Stimulated activated CD4-positive, alpha-beta T cell treated with anti-CD3 and anti-CD28 coated beads, Interleukin-1b, Interleukin-23, amount 100 ng/mL, for 24 hours (primary cell): ENCODE measurements around the gene SLF1.
A peak's percentile ranks its signal among the peaks of the same experiment; 100 is the strongest.
"Not testable (repeated sequence)": the region's sequence is repeated elsewhere in the genome, so short reads cannot be mapped to it uniquely, and the experiment has no call there.

Source experiments
- DNase-seq, 4 experiments: peaks; one replicate each; pipeline ENCODE4 v3.0.0-alpha.2; 2020; ENCODE audit warnings: low read depth in 4 of 4, low spot score in 1 of 4

Gene SLF1

DNA sequence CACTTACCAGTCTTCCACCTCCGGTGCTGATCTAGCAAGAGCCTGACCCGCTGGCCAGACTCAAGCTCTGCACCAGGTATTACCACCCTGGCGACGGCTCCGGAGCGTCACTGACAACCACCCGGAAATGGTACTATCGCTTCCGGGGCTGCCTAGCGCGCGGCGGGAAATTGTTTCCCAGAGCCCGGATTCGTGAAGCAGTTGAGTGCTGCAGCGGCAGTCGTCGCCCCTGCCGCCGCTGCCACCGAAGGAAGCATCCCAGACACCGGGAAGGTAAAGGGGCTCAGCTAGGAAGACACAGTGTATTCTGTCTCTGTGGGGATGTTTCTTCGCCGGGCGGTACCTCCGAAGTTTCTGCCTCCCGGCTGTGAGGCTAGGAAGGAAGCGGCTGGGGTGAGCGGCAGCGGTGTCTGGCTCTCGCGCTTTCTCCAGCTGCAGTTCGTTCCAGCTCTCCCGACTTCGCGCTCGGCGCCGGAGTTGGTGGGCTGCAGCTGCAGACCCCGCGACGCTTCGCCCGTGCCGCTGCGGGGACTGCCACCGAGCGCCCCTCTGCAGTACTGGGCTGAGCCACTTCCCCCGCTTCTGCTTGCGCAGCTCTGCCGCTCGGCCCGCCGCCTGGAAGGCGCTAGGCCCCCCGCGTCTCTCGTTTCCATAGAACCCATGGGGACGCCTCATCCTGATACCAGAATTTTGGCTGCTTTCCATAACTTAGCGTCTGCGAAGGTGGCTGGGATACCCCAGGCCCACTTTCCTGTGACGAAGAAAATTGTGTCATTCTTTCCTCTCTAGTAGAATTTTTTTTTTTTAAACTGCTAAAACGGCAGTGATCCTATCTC, at the start of gene SLF1, which contains the start of gene KIAA0825:
Gene SLF1, plus strand, starts transcription at position 177 of the 836 bp plus-strand sequence. CDS start 10,142 bp downstream, outside the sequence.
Gene KIAA0825, minus strand, starts transcription at position 112 of the 836 bp plus-strand sequence. CDS start 81,478 bp downstream, outside the sequence.
- peak; percentile 69 to 79 (median 76) for DNase-seq

DNA sequence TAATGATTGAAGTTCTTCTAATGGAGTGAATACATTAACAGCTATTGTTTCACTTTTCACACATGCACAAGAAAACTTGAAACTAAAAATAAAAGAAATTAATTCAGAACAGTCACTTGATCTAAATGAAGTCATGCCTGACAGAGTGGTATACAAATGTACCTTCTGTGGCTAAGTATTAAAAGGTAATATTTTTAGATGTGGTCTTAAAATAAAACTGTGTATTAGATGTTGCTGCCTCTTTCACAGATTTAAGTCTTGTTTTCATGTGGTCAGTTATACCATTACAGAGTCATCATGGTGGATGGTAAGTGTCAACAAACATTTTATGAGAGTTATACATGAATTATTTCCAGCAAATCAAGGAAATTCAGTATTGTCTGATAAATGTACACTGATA, 47.1 kb upstream of the SLF1 start:
- DNase-seq: no peak

DNA sequence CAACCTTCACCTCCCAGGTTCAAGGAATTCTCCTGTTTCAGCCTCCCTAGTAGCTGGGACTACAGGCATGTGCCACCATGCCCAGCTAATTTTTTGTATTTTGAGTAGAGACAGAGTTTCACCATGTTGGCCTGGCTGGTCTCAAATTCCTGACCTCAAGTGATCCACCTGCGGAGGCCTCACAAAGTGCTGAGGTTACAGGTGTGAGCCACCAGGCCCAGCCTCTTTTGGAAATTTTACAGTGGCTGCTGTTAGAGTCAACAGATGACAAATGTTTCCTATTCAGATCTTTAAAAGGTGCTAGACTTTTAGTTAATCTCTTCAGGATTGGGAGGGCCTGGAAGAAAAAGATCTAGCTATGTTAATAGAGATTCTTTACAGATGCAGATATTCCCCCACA, 45.1 kb upstream of the SLF1 start:
- not testable (repeated sequence) for DNase-seq

DNA sequence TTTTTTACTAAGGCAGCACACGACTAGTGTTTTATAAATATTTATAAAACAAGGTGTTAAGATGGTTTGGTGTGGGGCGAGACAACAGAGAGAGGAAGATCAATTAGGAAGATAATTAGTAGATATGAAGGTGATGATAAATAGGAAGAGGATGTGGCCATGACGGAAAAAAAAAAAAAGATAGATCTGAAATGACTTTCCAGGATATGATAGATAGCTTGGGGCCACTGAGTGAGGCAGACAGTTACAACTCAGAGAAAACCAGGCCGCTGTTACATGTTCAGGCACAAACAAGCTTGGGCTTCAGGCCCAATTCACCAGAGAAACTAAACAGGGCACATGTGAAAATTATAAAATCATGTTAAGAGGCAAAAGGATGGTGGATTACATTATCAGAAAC, 43.3 kb upstream of the SLF1 start:
- no peak for DNase-seq

DNA sequence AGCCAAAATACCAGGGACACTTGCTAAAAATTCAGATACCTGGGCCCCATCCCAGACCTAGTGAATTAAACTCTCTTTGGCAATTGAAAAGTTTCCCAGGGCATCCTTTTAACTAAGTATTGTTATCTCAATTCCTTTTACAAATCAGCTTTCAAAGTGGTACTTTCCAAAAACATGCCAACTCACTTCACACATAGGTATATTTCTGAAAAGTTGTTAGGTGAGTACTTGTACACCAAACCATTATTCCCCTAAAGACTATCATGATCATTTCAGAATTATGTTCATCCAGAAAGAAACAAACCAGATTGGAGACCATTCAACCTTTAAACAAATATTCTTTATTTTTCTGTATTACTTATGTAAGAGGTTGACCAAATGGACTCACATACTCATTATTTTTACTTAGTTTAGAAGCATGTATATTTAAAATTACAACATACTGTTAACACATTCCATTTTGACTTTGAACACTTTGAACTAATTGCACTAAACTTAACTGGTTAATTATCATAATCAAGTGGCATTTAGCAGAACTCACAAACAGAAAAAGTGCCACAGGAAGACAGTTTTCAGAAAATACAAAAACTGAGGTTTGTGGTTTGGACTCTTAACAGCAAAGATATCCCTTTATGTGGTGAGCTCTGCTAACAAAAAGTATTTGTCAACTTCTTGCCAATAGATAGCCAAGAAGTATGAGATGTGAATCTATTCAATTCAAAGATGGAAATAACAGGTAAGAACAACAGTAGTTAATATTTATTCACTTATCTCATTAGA, 40.8 kb upstream of the SLF1 start:
- DNase-seq: no peak

DNA sequence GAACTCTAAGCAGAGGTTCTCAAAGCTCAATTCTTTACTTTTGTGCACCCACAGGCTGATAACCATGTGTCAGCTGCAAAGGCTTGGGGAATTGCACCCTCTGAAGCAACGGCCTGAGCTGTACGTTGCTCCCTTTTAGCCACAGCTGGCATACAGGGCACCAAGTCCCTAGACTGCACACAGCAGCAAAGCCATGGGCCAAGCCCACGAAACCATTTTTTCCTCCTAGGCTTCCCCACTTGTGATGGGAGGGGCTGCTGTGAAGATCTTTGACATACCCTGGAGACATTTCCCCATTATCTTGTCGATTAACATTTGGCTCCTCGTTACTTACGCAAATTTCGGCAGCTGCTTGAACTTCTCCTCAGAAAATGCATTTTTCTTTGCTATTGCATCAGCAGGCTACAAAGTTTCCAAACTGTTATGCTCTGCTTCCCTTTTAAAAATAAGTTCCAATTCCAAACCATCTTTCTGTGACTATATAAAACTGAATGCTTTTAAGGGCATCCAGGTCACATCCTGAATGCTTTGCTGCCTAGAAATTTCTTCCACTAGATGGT, 23.1 kb upstream of the SLF1 start:
- no peak for DNase-seq

DNA sequence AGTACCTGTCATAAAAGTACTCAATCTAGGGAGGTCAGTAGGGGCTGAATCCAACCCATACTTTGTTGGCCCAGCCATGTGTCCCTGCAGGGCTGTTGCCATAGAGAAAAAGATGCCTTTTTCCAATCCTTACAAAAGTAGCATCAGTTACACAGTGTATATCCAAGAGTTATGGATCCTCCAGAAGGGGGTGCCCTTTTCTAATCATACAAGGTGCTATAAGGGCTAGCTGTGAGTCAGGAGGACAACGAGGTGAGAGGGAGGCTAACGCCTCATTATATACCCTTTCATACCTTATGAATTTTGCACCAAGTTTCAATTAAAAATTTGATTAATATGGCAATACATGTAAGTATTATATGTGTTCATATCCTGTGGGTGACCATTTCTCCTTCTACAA, 4.9 kb upstream of the SLF1 start:
- no peak for DNase-seq

DNA sequence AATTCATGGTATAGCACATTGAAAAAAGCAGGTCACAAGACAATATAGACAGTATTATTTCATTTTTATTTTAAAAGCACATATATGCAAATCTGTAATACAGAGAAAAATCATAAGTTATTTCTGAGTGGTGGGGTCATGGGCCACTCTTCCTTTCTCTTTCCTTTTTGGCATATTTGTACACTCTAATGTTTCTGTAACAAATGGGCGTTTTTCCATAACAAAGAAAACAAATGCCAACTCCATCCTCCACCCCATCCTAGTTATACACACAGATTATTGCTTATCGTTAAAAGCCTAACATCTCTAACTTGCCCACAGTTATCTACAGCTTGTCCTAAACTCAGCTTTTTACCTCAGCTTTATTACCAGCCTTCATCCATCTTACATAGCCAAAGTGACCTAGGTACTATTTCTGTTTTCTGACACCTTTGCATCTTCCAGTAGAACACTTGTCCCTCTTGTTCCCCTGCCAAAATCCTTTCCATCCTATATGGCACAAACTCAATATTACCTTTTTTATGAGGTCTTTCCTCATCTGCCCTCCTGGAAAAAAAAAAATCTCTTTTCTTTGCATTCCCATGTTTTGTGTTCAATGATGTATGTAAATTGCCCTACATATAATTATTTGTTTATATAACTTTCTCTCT, 4.2 kb upstream of the SLF1 start:
- no peak for DNase-seq

DNA sequence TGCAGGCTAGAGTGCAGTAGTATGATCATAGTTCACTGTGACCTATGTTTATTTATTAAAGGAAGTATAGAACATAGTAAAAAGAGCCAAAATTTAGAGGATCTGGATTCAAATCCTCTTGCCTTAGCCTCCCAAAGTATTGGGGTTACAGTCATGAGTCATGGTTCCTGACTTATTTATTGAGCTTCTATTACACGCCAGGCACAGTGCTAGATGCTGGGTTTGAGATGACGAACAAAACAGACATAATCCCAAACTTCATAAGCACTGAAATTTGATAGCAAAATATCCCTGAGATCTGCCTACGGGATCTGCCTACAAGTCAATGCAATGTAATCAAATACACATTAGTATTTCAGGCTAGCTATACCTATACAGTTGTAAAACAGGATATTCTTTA, 2.6 kb upstream of the SLF1 start:
- no peak for DNase-seq

DNA sequence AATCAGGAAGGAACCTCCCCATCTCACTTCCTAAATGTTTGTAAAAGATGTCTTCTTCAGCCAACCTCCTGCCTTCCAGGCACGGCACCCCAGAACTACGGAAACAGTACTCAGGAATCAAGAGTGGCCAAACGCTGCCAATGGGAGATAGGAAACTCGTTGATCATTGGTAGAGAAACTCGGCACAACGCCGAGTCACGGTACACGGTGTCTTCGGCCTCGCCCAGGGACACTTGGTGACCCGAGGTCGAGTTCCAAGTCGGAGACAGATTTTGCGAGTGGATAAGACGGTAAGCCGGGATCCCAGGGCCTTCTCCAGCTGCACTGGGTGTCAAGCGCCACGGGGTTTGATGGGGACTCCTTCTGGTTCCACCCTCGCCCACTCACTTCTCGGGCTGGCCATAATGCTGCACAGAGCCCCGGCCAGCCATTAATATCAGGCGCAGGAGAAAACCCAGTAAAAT, 408 bp upstream of the SLF1 start:
- DNase-seq: peak in 1 of 4 experiments; percentile 9

DNA sequence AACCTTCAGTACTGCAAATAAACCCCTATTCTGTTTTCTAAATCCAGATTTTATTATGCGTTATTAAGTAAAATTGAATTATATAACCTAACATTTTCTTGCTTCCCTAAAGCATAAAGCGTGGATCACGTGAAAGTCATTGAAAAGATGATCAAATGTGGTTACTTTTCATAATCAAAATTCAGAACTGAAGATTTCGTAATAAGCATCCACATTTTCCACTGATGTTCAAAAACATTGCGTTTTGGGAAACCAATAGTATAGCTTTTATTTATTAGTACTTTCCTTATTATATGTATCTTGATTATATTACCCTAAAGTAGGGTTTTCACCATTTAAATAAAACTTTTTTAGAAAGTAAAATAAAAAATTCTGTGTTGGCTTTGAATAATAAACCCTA, 1.8 kb downstream of the SLF1 start:
- DNase-seq: no peak

DNA sequence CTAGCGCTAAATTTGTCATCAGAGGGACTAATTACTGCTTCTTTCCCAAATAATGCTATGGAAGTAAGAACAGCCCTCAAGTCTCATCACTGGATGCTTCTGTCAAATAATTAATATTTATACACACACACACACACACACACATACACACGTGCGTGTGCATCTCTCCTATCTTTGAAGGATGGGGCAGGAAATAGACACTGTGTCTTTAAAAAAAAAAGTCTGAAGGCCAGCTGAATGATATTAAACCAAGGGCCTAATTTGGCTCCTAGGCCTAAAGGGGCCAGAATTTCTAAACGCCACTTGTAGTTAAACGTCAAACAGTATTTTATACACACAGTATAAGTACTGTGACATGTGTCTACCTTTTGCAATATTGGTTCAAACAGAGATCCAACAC, 3.3 kb downstream of the SLF1 start:
- DNase-seq: no peak

DNA sequence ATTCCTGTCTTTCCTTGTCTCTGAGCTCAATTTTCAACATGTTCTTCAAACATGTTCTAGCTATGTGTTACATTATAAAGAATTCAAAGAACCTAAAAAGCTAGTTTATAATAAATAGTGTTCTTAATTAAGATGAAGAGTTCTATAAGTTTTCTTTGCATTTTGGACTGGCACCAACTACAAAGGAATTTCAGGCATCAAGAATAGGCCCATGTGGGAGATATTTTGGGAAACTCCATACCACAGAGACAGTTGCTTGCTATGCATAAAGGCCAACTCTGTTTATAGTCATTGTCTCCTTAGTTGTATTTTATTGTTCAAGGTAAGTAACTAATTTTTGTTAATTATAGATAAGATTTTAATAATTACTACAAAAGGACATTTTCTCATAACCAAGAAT, 4.5 kb downstream of the SLF1 start:
- no peak for DNase-seq

DNA sequence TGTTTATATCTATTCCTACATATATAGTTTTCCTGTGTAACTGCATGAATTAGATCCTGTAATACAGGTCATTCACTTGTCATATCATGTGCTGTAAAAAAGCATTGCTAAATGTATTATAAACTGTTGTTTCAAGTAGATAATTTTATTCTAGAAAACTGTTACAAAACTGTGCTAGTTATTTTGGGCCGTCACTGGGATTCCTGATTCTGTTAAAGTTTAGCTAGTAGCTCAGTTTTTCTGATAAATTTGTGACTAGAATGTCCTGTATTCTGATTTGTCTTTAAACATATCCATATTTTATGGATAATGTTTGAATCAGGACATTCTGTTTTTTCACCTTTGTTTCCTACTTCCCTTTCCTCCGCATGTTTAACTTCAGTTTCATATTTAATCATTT, 5.4 kb downstream of the SLF1 start:
- no peak for DNase-seq

DNA sequence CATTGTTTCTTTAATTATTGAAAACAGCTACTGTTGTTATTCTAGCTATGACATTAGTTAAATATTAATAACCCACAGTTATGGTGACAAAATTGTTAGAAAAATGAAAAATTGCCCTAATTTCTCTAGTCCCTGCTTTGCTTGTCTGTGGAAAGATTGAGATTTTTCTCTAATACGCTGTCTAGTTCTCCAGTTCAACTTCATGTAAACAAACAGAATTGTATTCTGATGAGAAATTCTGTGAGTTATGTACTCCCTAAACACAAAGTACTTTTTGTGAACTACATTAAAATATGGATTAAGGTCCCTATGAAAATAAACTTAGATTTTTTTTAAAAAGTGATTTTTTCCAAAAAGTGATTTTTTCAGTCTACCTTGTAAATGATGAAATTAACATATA, 8.7 kb downstream of the SLF1 start:
- DNase-seq: no peak

DNA sequence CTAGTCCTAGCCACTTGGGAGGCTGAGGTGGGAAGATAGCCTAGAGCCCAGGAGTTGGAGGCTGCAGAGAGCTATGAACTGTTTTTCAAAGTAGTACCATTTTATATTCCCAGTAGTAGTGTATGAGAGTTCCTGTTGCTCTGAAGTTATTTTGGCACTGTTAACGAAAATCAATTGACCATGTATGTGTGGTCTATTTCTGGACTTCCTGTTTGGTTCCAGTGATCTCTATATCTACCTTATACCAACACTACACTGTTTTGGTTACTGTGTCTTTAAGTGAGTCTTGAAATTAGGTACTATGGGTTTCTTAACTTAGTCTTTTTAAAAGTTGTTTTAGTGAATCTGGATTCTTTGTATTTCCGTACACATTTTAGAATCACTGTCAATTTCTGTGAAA, 13.6 kb downstream of the SLF1 start:
- DNase-seq: no peak

DNA sequence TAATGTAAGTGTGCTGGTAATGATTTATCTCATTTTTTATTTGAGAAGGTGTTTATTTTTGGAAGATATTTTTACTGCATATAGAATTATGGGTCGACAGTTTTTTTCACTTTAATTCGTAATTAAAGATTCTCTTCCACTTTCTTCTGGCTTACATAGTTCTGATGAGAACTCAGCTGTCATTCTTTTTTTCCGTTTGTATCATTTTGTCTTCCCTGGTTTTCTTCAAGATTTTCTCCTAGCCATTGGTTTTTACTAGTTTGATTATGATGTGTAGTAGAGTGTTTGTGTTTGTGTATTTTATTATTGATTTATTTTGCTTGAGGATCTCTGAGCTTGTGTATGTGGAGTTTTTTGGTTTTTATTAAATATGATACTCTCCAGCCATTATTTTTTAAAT, 21.7 kb downstream of the SLF1 start:
- DNase-seq: no peak

DNA sequence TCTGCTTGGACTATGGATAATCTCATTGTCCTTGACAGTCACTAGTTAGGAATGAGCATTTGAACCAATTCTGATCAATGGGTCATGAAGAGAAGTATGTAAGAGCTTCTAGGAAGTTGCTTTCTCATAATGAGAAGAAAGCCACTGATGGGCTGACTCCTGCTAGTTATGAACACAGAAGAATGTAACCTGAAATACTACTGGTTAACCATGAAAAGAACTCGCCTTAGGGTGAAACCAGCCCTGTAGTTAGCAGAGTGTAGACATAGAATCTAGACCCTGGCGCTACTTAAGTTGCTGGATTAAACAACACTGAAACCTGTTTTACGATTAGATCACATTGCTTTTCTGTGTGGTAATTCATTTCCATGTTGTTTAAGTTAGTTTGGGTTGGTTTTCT, 26.6 kb downstream of the SLF1 start:
- no peak for DNase-seq

DNA sequence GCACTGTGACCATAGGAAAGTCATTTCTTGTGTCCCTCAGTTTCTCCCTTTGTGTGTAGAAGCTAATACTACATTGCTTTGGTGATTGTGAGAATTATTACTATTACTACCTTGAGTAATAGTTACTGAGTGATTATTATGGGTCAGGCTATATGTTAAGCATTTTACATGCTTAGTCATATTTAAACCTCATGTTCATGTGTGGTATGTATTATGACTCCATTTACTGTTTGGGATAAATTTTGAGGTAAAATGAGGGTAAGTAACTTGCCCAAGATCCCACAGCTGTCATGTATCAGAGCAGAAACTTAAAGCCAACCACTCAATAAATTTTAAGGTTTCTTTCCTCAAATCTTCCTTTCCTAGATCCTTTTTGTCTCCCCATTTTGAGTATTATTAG, 28.3 kb downstream of the SLF1 start:
- no peak for DNase-seq

DNA sequence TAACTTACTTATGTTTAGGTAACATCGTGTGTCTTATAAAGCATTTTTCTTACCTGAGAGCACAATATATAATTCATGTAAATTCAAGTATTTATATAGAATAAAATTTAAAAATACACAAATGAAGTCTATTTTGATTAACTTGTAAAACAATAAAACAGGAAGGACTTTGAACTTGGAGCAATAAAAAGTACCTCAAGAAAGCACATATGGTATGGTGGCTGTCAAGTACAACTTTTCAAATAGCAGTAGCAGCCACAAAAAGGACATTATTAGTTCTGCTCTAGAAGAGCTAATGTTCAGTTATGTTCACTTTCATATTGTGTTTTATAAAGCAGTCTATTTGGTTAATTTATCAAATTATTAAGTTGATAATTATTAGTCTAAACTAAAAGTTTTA, 31.4 kb downstream of the SLF1 start:
- no peak for DNase-seq

DNA sequence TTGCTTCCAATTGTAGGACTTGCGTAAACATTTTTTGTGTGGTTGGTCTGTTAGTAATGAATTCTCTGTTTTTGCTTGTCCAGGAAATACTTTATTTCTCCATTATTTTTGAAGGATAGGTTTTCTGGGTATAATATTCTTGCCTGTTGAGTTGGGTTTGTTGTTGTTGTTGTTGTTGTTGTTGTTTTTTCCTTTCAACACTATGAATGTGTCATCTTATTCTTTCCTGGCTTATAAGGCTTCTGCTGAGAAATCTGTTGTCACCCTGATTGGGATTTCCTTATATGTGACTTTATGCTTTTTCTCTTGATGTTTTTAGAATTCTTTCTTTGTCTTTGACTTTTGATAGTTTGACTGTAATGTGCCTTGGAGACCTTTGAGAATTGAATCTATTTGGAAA, 39.8 kb downstream of the SLF1 start:
- no peak for DNase-seq
